Amygdala (tissue), 56 donors: ENCODE data around the gene HDAC3.
A peak's percentile ranks its signal among the peaks of the same experiment; 100 is the strongest.
"Not testable (repeated sequence)": the region's sequence is repeated elsewhere in the genome, so short reads cannot be mapped to it uniquely, and the experiment has no call there.

Source experiments
- DNase-seq, 56 donors: peaks; one replicate each; lab custom pipeline; 2025; lab: John Stamatoyannopoulos, UW

HDAC3 gene

GRCh38 chr5:141637123-141637766 is 596 bp upstream of the HDAC3 start:
- peak in 4 of 56 donors; percentile 51 to 65 (median 56) for DNase-seq

GRCh38 chr5:141636106-141636412 is 590 bp downstream of the HDAC3 start:
- DNase-seq, result no peak

GRCh38 chr5:141635646-141636045 is 1.0 kb downstream of the HDAC3 start:
- DNase-seq, result no peak

- DNase-seq, result no peak
Observed at GRCh38 chr5:141634720-141635119, 1.9 kb downstream of the HDAC3 start.

- DNase-seq, result no peak
Observed at GRCh38 chr5:141633871-141634561, 2.6 kb downstream of the HDAC3 start.

- no peak for DNase-seq
Observed at GRCh38 chr5:141632650-141633049, 4.0 kb downstream of the HDAC3 start.

- DNase-seq, result no peak
Observed at GRCh38 chr5:141630570-141631140, 6.0 kb downstream of the HDAC3 start.

GRCh38 chr5:141628175-141628788 is 8.4 kb downstream of the HDAC3 start:
- no peak for DNase-seq

- no peak for DNase-seq
Observed at GRCh38 chr5:141623611-141624010, 13.0 kb downstream of the HDAC3 start.

- peak in 1 of 56 donors; percentile 37 for DNase-seq
Observed at GRCh38 chr5:141623186-141623585, 13.5 kb downstream of the HDAC3 start.

GRCh38 chr5:141618804-141619554 is 17.7 kb downstream of the HDAC3 start, which contains the start of gene DIAPH1:
Gene DIAPH1, minus strand, starts transcription at chr5:141619000. Its CDS starts 86 bp downstream, at chr5:141618914.
- peak in 55 of 56 donors; percentile 36 to 96 (median 80) for DNase-seq

- DNase-seq, result peak in 5 of 56 donors; percentile 16 to 40 (median 34)
Observed at GRCh38 chr5:141618030-141618803, 18.4 kb downstream of the HDAC3 start.

GRCh38 chr5:141617682-141618029 is 19.0 kb downstream of the HDAC3 start:
- no peak for DNase-seq

- DNase-seq, result no peak
Observed at GRCh38 chr5:141617128-141617527, 19.5 kb downstream of the HDAC3 start.

- DNase-seq, result no peak
Observed at GRCh38 chr5:141615991-141616720, 20.5 kb downstream of the HDAC3 start.

GRCh38 chr5:141613344-141613743 is 23.3 kb downstream of the HDAC3 start:
- DNase-seq, result no peak

GRCh38 chr5:141611289-141611688 is 25.4 kb downstream of the HDAC3 start:
- no peak for DNase-seq

- DNase-seq, result not testable (repeated sequence)
Observed at GRCh38 chr5:141609921-141610320, 26.7 kb downstream of the HDAC3 start.

- no peak for DNase-seq
Observed at GRCh38 chr5:141609044-141609443, 27.6 kb downstream of the HDAC3 start.
